ENCODE data around the gene KCTD2.

Gene KCTD2

GRCh38 chr17:75078284-75079022 lies 31.4 kb downstream of the KCTD2 start:
- DNase-seq, result no peak

- no peak for DNase-seq
Observed at GRCh38 chr17:75079023-75079373, 32.0 kb downstream of the KCTD2 start.

GRCh38 chr17:75081611-75082540 lies 34.9 kb downstream of the KCTD2 start:
- DNase-seq, result no peak

GRCh38 chr17:75082683-75083082 lies 35.7 kb downstream of the KCTD2 start:
- DNase-seq, result no peak

GRCh38 chr17:75084039-75084660 lies 37.1 kb downstream of the KCTD2 start:
- DNase-seq, result no peak

- no peak for DNase-seq
Observed at GRCh38 chr17:75086496-75087181, 39.6 kb downstream of the KCTD2 start.

GRCh38 chr17:75087182-75087557 lies 40.1 kb downstream of the KCTD2 start:
- no peak for DNase-seq

- DNase-seq, result no peak
Observed at GRCh38 chr17:75087558-75088453, 40.8 kb downstream of the KCTD2 start, which contains the start of gene SLC16A5. Gene SLC16A5 (plus strand): TSS chr17:75087954. CDS start chr17:75093637, 5,683 bp downstream.

- DNase-seq, result no peak
Observed at GRCh38 chr17:75088465-75089417, 41.7 kb downstream of the KCTD2 start.

GRCh38 chr17:75090871-75091854 lies 44.1 kb downstream of the KCTD2 start:
- DNase-seq, result no peak

- no peak for DNase-seq
Observed at GRCh38 chr17:75091855-75092327, 44.9 kb downstream of the KCTD2 start.

- no peak for DNase-seq
Observed at GRCh38 chr17:75093548-75094158, 46.6 kb downstream of the KCTD2 start.

- DNase-seq, result no peak
Observed at GRCh38 chr17:75094871-75095399, 47.9 kb downstream of the KCTD2 start.

GRCh38 chr17:75096082-75096625 lies 49.1 kb downstream of the KCTD2 start:
- no peak for DNase-seq

- peak; percentile 13 for DNase-seq
Observed at GRCh38 chr17:75097865-75098264, 50.8 kb downstream of the KCTD2 start.

GRCh38 chr17:75098861-75099260 lies 51.8 kb downstream of the KCTD2 start:
- no peak for DNase-seq

- DNase-seq, result no peak
Observed at GRCh38 chr17:75099881-75100595, 53.0 kb downstream of the KCTD2 start.

Data from SHP77 treated with DMSO at 0.1 percent for 48 hours (cell line).